Peyer's patch (tissue), 4 donors: ENCODE results near the gene JPH3. TPM values are rescaled to one million over a fixed set of nuclear protein-coding genes. Genes with fewer than 3 reads are reported as not detected.

ENCODE experiments used
- DNase-seq, 3 donors: peaks; one replicate each; pipeline ENCODE4 v3.0.0-alpha.2; 2017 to 2019
- H3K27ac ChIP-seq, 4 donors: fragments of 200-600 bp; sonication (generic); one replicate each; pipeline ENCODE4 v1.5.1; 2016 to 2019
- H3K27me3 ChIP-seq, 2 donors: fragments of 200-600 bp; sonication (generic); one replicate each; pipeline ENCODE4 v1.5.1; 2019
- H3K36me3 ChIP-seq, 3 donors: fragments of 200-600 bp; sonication (generic); one replicate each; pipeline ENCODE4 v1.5.1; 2016 to 2019
- H3K4me1 ChIP-seq, 4 donors: fragments of 200-600 bp; sonication (generic); one replicate each; pipeline ENCODE4 v1.5.1; 2016 to 2019
- H3K4me3 ChIP-seq, 4 donors: fragments of 200-600 bp; sonication (generic); 1 replicate in 3 of 4; 2 replicates in 1 of 4; pipeline ENCODE4 v1.5.1; 2016 to 2019; ENCODE audit warnings: mild to moderate bottlenecking in 1 of 4
- H3K9me3 ChIP-seq, 4 donors: fragments of 200-600 bp; sonication (generic); one replicate each; pipeline ENCODE4 v1.5.1; 2016 to 2019; ENCODE audit warnings: mild to moderate bottlenecking in 1 of 4
- CTCF ChIP-seq, 6 experiments: fragments of 450-650 bp in 4 of 6; fragments of 200-600 bp in 2 of 6; sonication (generic) in 1 of 6; IDR thresholded peaks; one replicate each; pipeline ENCODE4 v1.5.1; 2017 to 2019; ENCODE audit warnings: antibody characterized with exemption in 6 of 6, mild to moderate bottlenecking in 3 of 6, moderate library complexity in 1 of 6
- POLR2A ChIP-seq, 2 donors: fragments of 450-650 bp; IDR thresholded peaks; one replicate each; pipeline ENCODE4 v1.5.1; 2017; ENCODE audit warnings: antibody characterized with exemption in 2 of 2, mild to moderate bottlenecking in 2 of 2, moderate library complexity in 2 of 2
- total RNA-seq, 4 donors: library from RNA; depleted of rRNA; stranded (reverse); fragments of >200 nt; gene quantifications; one replicate each; pipeline ENCODE4 v1.1.0, GENCODE V29; 2016

Gene JPH3
- total RNA-seq, 4 donors from 2014 or later, result 0.13 to 0.57 TPM; not detected in 2

DNA sequence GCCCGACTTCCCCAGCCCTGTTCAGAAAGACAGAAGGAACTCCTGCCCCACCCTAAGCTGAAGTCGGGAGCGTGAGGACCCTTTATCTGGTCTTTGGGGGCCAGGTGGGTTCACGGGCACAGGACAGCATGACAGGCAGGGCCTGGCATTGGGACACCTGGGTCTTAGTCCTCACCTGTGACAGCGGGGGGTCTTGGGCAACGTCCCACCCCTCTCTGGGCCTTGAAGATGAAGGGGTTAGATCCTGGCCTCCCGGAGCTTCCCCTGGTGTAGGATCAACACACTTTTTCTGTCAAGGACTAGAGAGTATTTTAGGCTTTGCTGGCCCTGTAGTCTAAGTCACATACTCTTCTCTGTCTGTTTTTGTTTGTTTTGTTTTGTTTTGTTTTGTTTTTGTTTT is 65.1 kb downstream of the JPH3 start:
- H3K27ac ChIP-seq, result no peak overlapping the region
- H3K4me3 ChIP-seq, result no peak overlapping the region
- no peaks in the 10 kb centered on the region for H3K9me3 ChIP-seq
- peaks cover 0 to 4% (median 0%) of the 10 kb centered on the region in 4 donors for H3K4me1 ChIP-seq
- TF ChIP-seq POLR2A (IDR thresholded peaks at IDR 0.05) (no peak), CTCF (IDR thresholded peaks at IDR 0.05) (no peak)
- no peaks in the 10 kb centered on the region for H3K27me3 ChIP-seq
- no peaks in the 10 kb centered on the region for H3K36me3 ChIP-seq
- no peak for DNase-seq

DNA sequence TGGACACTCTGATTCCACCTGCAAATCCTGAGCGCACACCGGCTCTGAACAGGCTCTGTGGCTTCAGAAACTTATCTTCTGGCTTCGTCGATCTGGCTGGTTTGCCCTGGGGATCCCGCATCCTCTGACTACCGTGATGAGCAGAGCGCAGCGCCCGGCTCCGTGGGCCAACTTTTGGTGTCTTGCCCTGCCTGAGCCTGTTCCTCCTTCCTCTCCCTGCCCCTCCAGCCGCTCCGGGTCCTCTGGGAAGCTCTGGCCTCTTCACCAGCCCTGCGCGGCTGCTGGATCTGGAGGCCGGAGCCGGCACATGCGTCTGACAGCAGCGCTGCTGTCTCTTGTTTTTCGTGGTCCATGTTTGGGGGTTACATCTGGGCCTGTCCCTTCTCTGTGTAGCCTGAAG is 65.6 kb downstream of the JPH3 start:
- no peaks in the 10 kb centered on the region for H3K27me3 ChIP-seq
- no peak for TF ChIP-seq CTCF (IDR thresholded peaks at IDR 0.05)
- TF ChIP-seq POLR2A (IDR thresholded peaks at IDR 0.05), result no peak
- no peak overlapping the region for H3K27ac ChIP-seq
- peaks cover 0 to 4% (median 0%) of the 10 kb centered on the region in 4 donors for H3K4me1 ChIP-seq
- DNase-seq, result no peak
- H3K36me3 ChIP-seq, result no peaks in the 10 kb centered on the region
- no peak overlapping the region for H3K4me3 ChIP-seq
- H3K9me3 ChIP-seq, result no peaks in the 10 kb centered on the region

DNA sequence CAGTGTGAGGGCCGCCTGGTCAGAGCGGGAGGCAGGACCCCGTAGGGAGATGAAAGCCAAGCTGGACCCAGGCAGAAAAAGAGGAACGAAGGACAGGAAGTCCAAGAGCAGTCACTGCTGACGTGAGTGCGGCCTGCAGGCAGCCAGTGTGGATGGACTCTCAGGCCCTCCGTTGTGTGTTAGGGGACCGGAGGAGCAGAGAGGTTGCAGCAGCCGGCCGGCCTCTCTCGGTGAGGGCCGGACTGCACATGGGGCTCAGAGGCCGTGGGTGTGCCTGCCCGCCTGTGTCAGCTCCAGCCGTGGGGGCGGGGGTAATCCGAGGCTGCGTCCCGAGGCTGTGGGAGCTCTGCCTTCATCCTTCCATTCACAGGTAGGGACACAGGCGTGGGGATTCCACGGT is 67.4 kb downstream of the JPH3 start:
- peaks cover 0 to 4% (median 0%) of the 10 kb centered on the region in 4 donors for H3K4me1 ChIP-seq
- H3K36me3 ChIP-seq, result no peaks in the 10 kb centered on the region
- TF ChIP-seq CTCF (IDR thresholded peaks at IDR 0.05) (no peak), POLR2A (IDR thresholded peaks at IDR 0.05) (no peak)
- no peaks in the 10 kb centered on the region for H3K27me3 ChIP-seq
- DNase-seq, result no peak
- no peak overlapping the region for H3K4me3 ChIP-seq
- no peaks in the 10 kb centered on the region for H3K9me3 ChIP-seq
- H3K27ac ChIP-seq, result no peak overlapping the region

GRCh38 chr16:87671221-87671620 is 68.9 kb downstream of the JPH3 start:
- H3K27ac ChIP-seq, result peak overlapping the region in 1 of 4 donors; percentile 67
- no peaks in the 10 kb centered on the region for H3K36me3 ChIP-seq
- no peak for TF ChIP-seq POLR2A (IDR thresholded peaks at IDR 0.05)
- no peak for TF ChIP-seq CTCF (IDR thresholded peaks at IDR 0.05)
- no peak overlapping the region for H3K4me3 ChIP-seq
- no peak for DNase-seq
- peaks cover 0 to 4% (median 0%) of the 10 kb centered on the region in 4 donors for H3K4me1 ChIP-seq
- H3K9me3 ChIP-seq, result no peaks in the 10 kb centered on the region
- H3K27me3 ChIP-seq, result no peaks in the 10 kb centered on the region

GRCh38 chr16:87671715-87672270 is 69.5 kb downstream of the JPH3 start:
- Histone ChIP-seq H3K4me1 (peaks cover 0 to 4% (median 0%) of the 10 kb centered on the region in 4 donors), H3K27me3 (no peaks in the 10 kb centered on the region), H3K4me3 (no peak overlapping the region), H3K9me3 (no peaks in the 10 kb centered on the region), H3K36me3 (no peaks in the 10 kb centered on the region), H3K27ac (peak overlapping the region in 1 of 4 donors; percentile 67)
- TF ChIP-seq CTCF (IDR thresholded peaks at IDR 0.05), result no peak
- no peak for TF ChIP-seq POLR2A (IDR thresholded peaks at IDR 0.05)
- DNase-seq, result peak in 2 of 3 donors; percentile 42 to 55

GRCh38 chr16:87674419-87674818 is 72.1 kb downstream of the JPH3 start:
- no peak overlapping the region for H3K4me3 ChIP-seq
- H3K9me3 ChIP-seq, result no peaks in the 10 kb centered on the region
- H3K27ac ChIP-seq, result peak overlapping the region in 1 of 4 donors; percentile 25
- TF ChIP-seq CTCF (IDR thresholded peaks at IDR 0.05) (no peak), POLR2A (IDR thresholded peaks at IDR 0.05) (no peak)
- no peaks in the 10 kb centered on the region for H3K27me3 ChIP-seq
- no peak for DNase-seq
- H3K4me1 ChIP-seq, result peaks cover 0 to 4% (median 0%) of the 10 kb centered on the region in 4 donors
- no peaks in the 10 kb centered on the region for H3K36me3 ChIP-seq
